Transverse colon (tissue), 3 donors: Measurements from ENCODE around the gene ADAM17.

Experiments used
- POLR2A ChIP-seq: fragments of 450-650 bp; IDR thresholded peaks from one replicate; pipeline ENCODE4 v1.6.1; 2016; ENCODE audit warnings: antibody characterized with exemption, mild to moderate bottlenecking, moderate library complexity
- TF ChIP-seq, protein P1 (sequence below), 5 experiments: fragments of 200-600 bp in 3 of 5; fragments of 450-650 bp in 2 of 5; sonication (generic) in 3 of 5; IDR thresholded peaks; 1 replicate in 2 of 5; 2 replicates in 3 of 5; pipeline ENCODE4 v1.5.1; 2016 to 2017; ENCODE audit warnings: antibody characterized with exemption in 5 of 5, inconsistent platforms in 3 of 5, mild to moderate bottlenecking in 2 of 5, moderate library complexity in 1 of 5

DNA sequence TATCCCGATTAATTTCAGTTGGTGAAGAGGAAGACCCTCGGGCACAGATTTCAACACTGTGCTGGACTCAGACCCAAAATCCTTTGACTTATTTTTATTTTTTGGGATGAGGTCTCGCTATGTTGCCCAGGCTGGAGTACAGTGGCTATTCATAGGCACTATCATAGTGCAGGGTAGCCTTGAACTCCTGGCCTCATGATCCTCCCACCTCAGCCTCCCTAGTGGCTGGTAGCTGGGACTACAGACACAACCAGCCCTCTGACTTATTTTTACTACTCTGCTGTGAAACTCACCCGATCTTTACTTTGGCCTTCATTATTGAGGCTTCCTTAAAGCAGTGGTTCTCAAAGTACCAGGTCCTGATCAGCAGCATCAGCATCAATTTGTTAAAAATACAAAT, 18.2 kb upstream of the ADAM17 start:
- TF ChIP-seq, protein P1, sequence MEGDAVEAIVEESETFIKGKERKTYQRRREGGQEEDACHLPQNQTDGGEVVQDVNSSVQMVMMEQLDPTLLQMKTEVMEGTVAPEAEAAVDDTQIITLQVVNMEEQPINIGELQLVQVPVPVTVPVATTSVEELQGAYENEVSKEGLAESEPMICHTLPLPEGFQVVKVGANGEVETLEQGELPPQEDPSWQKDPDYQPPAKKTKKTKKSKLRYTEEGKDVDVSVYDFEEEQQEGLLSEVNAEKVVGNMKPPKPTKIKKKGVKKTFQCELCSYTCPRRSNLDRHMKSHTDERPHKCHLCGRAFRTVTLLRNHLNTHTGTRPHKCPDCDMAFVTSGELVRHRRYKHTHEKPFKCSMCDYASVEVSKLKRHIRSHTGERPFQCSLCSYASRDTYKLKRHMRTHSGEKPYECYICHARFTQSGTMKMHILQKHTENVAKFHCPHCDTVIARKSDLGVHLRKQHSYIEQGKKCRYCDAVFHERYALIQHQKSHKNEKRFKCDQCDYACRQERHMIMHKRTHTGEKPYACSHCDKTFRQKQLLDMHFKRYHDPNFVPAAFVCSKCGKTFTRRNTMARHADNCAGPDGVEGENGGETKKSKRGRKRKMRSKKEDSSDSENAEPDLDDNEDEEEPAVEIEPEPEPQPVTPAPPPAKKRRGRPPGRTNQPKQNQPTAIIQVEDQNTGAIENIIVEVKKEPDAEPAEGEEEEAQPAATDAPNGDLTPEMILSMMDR (IDR thresholded peaks at IDR 0.05) = no peak
- no peak for TF ChIP-seq POLR2A
